Measurements from ENCODE around the gene XPO6. TPM values are rescaled to one million over a fixed set of nuclear protein-coding genes. Genes with fewer than 3 reads are reported as not detected.

The XPO6 gene
- total RNA-seq, 1 experiment from 2014 or later, result 92.5 TPM

DNA sequence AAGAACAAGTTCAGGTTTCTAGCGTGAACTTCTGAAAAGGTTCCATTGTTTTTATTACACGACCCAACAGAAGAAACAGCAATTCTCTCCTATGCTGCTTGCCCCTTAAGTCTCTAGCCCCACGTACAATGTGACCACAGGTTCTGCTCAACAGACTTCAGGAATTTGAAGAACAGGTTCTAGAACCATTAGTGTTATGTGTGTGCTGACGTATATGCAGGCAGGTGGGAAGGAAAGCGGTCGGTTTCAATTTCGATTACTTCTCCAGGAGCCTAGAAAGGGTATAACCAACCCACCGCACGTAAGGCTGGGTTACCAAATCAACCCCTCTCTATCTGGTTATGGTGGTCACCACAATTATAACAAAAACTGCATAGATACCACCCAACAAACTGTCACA, 39.4 kb downstream of the XPO6 start:
- Histone ChIP-seq H3K9me3 (no peaks in the 10 kb centered on the region), H3K27me3 (no peaks in the 10 kb centered on the region), H3K4me3 (no peak overlapping the region), H3K36me3 (peaks cover 82% of the 10 kb centered on the region)
- no peak for DNase-seq

DNA sequence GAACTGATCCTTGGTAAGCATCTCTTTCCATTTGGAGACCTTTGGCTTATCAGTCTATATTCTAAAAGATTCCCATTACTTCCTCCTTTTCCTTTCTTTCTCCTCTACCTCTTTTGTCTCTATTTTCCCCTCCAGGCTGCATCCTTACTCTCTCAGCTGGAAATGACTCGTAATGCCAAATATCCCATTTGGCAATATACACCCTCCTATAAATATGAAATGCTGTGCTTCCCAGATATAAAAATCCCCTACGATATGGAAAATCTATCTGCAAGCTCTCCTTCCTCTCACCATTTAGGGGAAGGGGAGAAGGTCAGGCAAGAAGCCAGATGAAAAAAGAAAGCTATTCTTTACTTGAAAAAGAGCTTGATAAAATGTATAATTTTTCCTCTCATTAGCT, 39.9 kb downstream of the XPO6 start:
- no peak for DNase-seq
- H3K4me3 ChIP-seq, result no peak overlapping the region
- H3K27me3 ChIP-seq, result no peaks in the 10 kb centered on the region
- no peaks in the 10 kb centered on the region for H3K9me3 ChIP-seq
- peaks cover 82% of the 10 kb centered on the region for H3K36me3 ChIP-seq

DNA sequence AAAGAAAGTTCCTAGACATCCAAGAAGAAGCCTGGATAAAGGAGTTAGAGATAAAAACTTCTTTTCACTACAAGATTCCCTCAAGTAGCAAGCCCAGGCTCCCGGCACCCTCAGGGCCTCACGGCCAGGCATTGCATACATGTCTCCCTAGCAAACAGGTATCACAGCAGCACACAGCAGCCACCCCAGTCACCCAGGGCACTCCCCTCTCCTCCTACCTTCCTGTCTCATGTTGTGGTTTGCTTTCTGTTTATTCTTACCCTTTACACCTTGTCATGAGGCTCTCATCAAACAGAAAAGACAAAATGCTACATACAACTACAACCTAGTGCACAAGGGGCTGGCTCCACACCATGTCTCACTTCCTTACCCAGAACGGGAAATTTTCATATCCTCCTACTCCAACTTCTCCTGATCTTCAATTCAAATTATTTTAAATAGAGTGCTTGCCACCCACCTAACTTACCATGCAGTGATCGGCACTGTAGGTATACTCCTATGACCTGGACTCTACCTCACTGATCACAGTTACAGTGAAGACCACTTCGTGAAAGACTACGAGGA, 42.7 kb downstream of the XPO6 start:
- no peaks in the 10 kb centered on the region for H3K9me3 ChIP-seq
- H3K27me3 ChIP-seq, result no peaks in the 10 kb centered on the region
- peaks cover 81% of the 10 kb centered on the region for H3K36me3 ChIP-seq
- no peak overlapping the region for H3K4me3 ChIP-seq
- no peak for DNase-seq

DNA sequence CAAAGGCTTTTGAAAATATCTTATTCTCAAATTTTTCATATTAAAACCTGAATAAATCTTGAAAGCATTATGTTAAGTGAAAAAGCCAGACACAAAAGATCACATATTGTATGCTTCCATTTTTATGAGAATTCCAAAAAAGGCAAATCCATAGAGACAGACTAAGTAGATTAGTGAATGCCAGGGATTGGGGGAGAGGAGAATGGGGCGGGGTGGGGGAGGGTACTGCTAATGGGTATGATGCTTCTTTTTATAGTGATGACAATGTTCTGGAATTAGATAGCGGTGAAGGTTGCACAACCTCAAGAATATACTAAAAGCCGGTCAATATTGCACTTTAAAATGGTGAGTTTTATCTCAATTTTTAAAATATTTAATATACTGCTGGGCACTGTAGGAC, 44.0 kb downstream of the XPO6 start:
- no peak for DNase-seq
- H3K9me3 ChIP-seq, result no peaks in the 10 kb centered on the region
- H3K36me3 ChIP-seq, result peaks cover 81% of the 10 kb centered on the region
- no peak overlapping the region for H3K4me3 ChIP-seq
- no peaks in the 10 kb centered on the region for H3K27me3 ChIP-seq

DNA sequence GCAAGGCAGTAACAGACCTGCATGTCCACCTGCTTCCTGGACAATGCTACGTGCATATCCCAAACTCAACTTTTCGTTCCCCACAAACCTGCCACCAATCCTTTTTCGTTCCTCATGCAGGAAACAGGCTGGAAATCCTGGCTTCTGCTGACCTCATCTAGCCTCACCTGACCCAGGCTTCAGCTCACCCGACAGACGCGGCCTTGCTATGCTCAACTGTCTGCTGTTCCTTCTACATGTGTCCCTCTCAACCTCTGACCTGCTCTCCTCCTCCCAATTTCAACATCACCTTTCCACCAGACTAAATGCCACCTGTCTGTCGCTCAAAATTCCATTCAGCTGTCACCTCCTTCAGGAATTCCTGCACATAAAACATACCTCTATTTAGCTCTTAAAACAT, 44.5 kb downstream of the XPO6 start:
- no peaks in the 10 kb centered on the region for H3K27me3 ChIP-seq
- no peaks in the 10 kb centered on the region for H3K9me3 ChIP-seq
- DNase-seq, result no peak
- peaks cover 79% of the 10 kb centered on the region for H3K36me3 ChIP-seq
- H3K4me3 ChIP-seq, result no peak overlapping the region

DNA sequence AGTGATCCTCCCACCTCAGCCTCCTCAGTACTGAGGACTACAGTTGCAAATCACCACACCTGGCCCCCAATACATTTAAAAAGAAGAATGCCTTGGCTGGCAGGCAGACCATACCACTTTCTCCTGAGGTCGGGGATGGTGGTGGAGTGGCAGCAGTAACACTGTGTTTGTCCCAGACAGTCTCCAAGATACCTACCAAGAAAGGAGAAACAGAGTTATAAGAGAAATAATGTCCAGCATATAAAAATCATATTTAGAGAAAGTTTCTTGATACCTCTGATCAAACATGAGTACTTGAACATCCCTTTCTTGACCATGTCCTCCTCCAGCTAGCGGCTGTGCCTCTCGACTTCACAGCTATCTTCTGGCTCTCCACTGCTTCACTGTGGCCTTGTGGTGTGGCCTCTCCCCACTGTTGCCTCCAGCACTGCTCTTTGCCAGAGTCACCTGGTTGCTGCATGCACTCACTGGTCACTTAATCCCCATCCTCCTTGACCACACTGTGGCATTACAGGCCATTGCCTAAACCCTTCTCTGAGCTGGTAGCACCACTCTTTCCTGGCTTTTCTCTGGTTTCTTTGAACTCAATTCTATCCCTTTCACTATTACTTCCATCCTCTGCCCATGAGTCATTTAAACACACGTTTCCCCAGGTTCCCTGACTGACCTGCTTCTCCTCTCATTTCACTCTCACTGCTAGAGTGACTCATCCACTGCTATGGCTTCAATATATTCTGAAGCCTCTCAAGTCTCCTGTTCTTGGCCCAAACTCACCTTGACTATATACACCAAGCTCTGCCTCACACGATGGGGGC, 45.2 kb downstream of the XPO6 start:
- H3K36me3 ChIP-seq, result peaks cover 83% of the 10 kb centered on the region
- no peak for DNase-seq
- no peaks in the 10 kb centered on the region for H3K27me3 ChIP-seq
- H3K9me3 ChIP-seq, result no peaks in the 10 kb centered on the region
- H3K4me3 ChIP-seq, result no peak overlapping the region

DNA sequence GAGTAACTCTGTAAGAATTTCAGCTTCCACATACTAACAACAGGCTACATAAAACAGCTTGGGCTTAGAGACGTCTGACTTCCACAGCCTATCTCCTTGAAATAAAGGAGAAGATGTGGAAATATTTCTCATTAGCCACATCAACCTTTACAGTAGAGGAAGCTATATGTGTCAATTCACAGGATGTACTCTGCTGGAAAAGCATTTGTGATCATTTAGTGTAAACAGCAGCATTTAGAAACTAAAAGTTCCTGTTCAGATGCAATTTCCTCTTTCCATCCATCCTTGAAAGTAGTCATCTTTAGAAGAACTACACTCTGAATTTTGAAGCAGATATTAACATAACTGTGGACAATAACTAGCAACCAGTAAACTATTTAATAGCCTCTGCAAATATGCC, 46.2 kb downstream of the XPO6 start:
- H3K36me3 ChIP-seq, result peaks cover 84% of the 10 kb centered on the region

DNA sequence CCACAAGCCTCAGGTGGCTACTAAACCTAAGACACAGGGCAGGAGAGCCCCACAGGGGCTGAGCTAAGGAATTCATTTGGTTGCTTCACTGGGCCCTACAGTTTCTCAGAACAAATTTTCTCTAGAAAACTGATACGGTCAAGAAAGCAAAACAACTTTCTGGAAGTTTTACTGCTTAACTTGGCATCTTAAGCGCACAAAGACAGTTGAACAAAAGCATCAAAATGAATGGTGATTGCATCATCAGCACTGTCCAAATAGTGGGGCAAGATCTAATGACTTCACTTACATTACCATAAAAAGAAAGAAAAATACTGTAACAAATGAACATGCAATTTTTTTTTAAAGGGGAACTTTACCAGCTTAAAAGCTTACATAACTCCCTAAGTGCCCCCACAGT, 47.6 kb downstream of the XPO6 start:
- DNase-seq, result no peak
- H3K4me3 ChIP-seq, result no peak overlapping the region

More for the DNA sequence above, 46.2 kb downstream of the XPO6 start:
- no peak overlapping the region for H3K4me3 ChIP-seq
- no peaks in the 10 kb centered on the region for H3K9me3 ChIP-seq
- no peak for DNase-seq
- H3K27me3 ChIP-seq, result no peaks in the 10 kb centered on the region

DNA sequence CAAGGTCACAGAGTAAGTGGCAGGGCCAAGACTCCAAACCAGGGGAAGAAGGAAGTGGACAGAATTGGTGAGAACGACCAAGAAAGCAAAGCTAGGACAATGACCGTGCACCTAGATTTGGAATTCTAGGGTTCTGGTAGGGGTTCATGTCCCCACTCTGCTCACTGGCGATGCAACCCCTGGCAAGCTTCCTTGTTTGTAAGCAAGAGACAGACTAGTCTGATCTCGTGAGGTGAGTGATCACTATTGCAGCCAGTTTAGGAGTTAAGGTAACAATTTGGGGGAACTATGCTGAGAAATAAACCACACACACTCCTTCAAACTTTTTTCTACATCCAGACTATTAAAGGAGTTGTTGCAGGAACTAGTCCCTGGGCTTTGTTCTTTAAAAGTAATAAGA, 48.1 kb downstream of the XPO6 start:
- Histone ChIP-seq H3K9me3 (no peaks in the 10 kb centered on the region), H3K36me3 (peaks cover 73% of the 10 kb centered on the region), H3K4me3 (no peak overlapping the region), H3K27me3 (no peaks in the 10 kb centered on the region)
- DNase-seq, result no peak

More for the DNA sequence above, 47.6 kb downstream of the XPO6 start:
- Histone ChIP-seq H3K27me3 (no peaks in the 10 kb centered on the region), H3K9me3 (no peaks in the 10 kb centered on the region), H3K36me3 (peaks cover 77% of the 10 kb centered on the region)

DNA sequence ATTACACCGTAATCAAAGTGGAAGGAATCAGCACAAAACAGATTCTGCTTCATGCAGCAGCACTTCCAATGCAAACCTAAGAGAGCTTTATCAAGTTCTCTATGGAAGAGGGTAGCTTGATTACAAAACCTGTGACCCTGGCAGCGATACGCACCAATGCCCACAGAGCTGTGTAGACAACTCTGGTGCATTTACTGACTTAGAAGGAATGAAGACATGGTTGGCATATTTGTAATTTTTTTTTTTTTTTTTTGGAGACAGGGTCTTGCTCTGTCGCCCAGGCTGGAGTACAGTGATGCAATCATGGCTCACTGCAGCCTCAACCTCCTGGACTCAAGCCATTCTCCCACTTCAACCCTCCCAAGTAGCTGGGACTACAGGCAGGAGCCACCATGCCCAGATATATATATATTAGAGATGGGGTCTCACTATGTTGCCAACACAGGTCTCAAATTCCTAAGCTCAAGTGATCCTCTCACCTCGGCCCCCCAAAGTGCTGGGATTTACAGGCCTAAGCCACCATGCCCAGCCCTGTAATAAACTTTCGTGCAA, 49.4 kb downstream of the XPO6 start:
- no peaks in the 10 kb centered on the region for H3K9me3 ChIP-seq
- H3K27me3 ChIP-seq, result no peaks in the 10 kb centered on the region
- no peak overlapping the region for H3K4me3 ChIP-seq
- DNase-seq, result no peak
- peaks cover 75% of the 10 kb centered on the region for H3K36me3 ChIP-seq

DNA sequence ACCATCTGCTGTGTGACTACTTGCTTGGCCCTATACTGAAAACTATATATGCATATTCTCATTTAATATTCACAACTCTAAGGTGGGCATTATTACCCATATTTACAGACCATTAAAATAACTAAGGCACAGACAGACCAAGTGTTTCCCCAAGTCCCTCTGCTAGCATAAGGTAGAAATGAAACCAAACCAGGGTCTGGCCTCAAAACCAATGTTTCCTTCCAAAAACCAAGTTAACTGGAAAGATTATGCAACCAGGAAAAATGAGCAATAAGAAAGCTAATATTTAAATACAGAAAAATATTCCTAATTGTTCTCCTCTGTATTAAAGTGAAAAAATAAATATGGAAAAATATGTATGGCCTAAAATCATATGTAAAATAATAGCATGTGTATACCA, 50.1 kb downstream of the XPO6 start:
- Histone ChIP-seq H3K27me3 (no peaks in the 10 kb centered on the region), H3K4me3 (no peak overlapping the region), H3K36me3 (peaks cover 72% of the 10 kb centered on the region), H3K9me3 (no peaks in the 10 kb centered on the region)
- no peak for DNase-seq

DNA sequence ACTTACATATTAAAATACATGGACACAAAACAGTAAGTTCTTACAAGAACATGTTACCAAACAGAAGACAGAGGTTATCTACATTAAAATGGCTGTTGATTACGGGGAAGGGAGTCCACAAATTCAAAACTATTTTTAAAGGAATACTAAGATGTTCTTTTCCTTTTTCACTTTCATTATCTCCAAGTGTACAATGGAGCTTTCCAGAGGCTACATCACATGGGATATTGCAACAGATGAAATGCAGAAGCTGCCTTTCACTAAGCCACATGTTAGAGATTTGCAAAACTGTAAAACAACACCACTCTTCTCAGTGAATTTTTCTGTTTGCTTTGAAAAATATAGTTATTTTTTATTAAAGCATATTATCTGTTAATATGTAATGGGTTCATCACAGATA, 53.6 kb downstream of the XPO6 start:
- Histone ChIP-seq H3K36me3 (peaks cover 69% of the 10 kb centered on the region), H3K4me3 (no peak overlapping the region), H3K9me3 (no peaks in the 10 kb centered on the region), H3K27me3 (no peaks in the 10 kb centered on the region)
- no peak for DNase-seq

DNA sequence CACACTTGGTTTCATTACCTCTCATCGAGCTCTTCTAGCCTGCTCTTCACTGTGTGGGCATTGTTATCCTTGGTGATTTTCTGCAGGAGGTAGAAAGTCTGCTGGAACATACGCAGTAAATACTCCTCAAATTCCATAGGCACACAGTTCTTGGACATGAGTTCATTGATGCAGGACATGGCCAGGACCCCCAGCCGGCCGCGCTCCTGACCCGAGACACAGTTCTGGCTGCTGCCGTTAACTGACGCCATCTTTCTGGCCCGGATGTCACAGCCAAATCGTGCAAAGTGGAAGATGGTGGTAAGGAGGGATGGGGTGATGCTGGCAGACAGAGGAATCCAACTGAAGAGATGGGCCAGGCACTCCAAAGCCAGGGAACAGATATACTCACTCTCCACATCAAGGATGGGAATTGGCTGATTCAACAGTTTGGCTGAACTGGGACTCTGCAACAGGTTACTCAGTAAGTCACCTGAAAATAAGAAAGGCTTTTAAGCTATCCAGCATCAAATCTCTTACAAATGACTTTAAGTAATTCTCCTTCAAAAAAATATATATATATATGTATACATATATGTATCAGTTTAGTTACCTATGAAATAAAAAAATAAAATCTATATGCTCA, 55.6 kb downstream of the XPO6 start:
- Histone ChIP-seq H3K4me3 (no peak overlapping the region), H3K27me3 (no peaks in the 10 kb centered on the region), H3K9me3 (no peaks in the 10 kb centered on the region), H3K36me3 (peaks cover 74% of the 10 kb centered on the region)
- no peak for DNase-seq

DNA sequence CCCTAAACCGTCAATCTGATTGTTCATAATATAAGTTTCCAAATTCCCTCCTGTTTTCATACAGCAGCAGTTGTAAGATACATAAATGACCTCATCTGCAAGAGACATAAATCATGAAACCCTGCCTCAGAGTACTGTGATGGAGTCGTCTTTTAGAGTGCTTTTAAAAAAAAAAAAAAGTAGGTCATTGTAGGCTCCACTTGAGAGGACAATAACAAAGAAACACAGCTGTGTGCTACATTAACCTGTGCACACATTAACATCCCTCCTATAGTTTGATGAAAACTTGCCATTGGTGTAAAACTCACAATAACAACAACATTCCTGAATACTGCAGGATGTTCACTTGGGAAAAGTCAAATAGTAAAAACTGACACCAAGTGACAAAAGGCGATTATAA, 56.5 kb downstream of the XPO6 start:
- no peak for DNase-seq
- H3K4me3 ChIP-seq, result no peak overlapping the region
- no peaks in the 10 kb centered on the region for H3K9me3 ChIP-seq
- H3K36me3 ChIP-seq, result peaks cover 75% of the 10 kb centered on the region
- no peaks in the 10 kb centered on the region for H3K27me3 ChIP-seq

DNA sequence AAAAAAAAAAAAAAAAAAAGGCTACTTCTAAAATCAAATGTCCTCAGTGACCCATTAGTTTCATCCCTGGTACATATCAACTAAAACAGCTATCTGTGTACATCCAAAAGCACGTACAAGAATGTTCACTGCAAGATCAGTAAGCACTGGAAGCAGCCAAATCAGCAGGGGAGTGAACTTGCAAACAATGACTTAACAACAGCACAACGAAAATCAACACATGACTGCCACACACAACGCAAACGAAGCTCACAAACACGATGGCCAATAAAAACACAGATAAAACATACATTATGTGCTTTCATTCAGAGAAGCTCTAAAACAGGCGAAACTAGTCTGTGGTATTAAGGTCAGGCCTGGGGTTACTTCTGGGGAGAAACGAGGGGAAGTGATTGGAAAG, 60.6 kb downstream of the XPO6 start:
- Histone ChIP-seq H3K4me3 (no peak overlapping the region), H3K9me3 (no peaks in the 10 kb centered on the region), H3K36me3 (peaks cover 87% of the 10 kb centered on the region), H3K27me3 (no peaks in the 10 kb centered on the region)
- no peak for DNase-seq

DNA sequence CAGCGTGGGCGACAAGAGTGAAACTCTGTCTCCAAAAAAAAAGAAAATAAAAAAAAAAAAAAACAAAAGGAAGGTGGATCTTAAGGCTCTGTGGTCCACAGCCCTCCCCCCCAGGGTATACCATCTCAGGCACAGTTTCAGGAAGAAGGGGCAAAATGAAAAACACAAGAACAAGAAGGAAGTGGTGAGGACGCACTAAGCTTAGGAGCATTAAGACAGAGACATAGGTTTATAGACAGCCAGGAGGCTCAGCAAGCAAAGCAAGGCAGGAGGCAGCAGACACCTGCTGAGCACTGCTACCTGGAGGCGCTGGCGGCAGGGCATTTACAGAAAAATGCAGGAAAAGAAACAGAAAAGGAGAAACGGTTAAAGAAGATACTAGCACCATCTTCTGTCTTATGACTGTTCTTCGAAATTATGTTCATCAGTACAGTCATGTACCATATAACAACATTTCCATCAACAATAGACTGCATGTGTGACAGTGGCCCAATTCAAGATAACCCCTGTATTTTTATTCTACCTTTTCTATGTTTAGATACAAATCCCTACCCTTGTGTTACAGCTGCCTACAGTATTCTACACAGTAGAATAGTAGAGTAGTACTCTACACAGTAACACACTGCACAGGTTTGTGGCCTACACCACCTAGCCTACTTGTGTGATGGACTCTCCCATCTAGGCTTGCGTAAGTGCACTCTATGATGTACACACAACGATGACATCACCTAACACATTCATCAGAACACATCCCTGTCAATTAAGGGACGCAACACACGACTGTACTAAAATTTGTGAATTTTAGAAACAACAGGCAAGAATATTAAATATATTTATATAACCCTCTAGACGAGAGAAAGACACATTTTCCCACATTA, 62.5 kb downstream of the XPO6 start:
- no peak overlapping the region for H3K4me3 ChIP-seq
- H3K27me3 ChIP-seq, result no peaks in the 10 kb centered on the region
- H3K36me3 ChIP-seq, result peaks cover 89% of the 10 kb centered on the region
- no peak for DNase-seq
- no peaks in the 10 kb centered on the region for H3K9me3 ChIP-seq

DNA sequence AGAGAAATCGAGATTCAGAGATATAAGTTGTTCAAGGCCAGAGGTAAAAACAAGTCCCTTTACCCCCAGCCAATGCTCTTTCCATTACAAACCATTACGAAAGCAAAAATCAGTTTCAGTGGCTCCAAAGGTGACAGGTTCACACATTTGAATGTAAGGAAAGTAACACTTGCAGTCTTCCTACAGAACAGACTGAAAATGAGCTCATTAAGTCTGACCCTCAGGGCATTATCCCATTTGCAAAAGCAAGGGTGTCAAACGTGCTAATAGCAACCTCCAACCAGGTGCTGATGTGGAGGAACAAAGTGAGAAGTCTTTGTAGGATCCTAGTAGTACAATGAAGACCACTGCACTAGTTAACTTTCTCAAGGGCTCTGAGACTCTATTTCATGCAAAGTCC, 65.2 kb downstream of the XPO6 start:
- Histone ChIP-seq H3K27me3 (no peaks in the 10 kb centered on the region), H3K4me3 (no peak overlapping the region), H3K36me3 (peaks cover 92% of the 10 kb centered on the region), H3K9me3 (no peaks in the 10 kb centered on the region)
- no peak for DNase-seq
